Neural cell (in vitro differentiated cells): ENCODE data around the gene ADK. TPM values are rescaled to one million over a fixed set of nuclear protein-coding genes. Genes with fewer than 3 reads are reported as not detected.

Experiments used
- H2AFZ ChIP-seq: fragments of 200-600, 300-800 bp; sonication (generic), shearing (Covaris generic); 2 replicates; pipeline ENCODE4 v1.6.0; 2014; ENCODE audit warnings: low read depth, mild to moderate bottlenecking, antibody characterized with exemption, low read length, moderate library complexity
- H3F3A ChIP-seq: fragments of 200-600 bp; shearing (Covaris generic); 2 replicates; pipeline ENCODE4 v1.6.1; 2016; ENCODE audit warnings: mild to moderate bottlenecking, moderate library complexity, mixed read lengths, antibody characterized with exemption, low read length; ENCODE audit not compliant: insufficient read depth, poor library complexity, severe bottlenecking
- H3K27ac ChIP-seq: fragments of 200-600, 300-800 bp; sonication (generic), shearing (Covaris generic); 2 replicates; pipeline ENCODE4 v1.5.1; 2014; ENCODE audit warnings: mild to moderate bottlenecking, low read length, moderate library complexity
- H3K27me3 ChIP-seq: fragments of 300-800, 200-600 bp; sonication (generic), shearing (Covaris generic); 2 replicates; pipeline ENCODE4 v1.6.0; 2014; ENCODE audit warnings: mild to moderate bottlenecking, low read depth, low read length, moderate library complexity; ENCODE audit not compliant: insufficient read depth
- H3K36me3 ChIP-seq: fragments of 300-800, 200-600 bp; sonication (generic), shearing (Covaris generic); 2 replicates; pipeline ENCODE4 v1.5.1; 2014; ENCODE audit warnings: mild to moderate bottlenecking, antibody characterized with exemption, low read length, moderate library complexity; ENCODE audit not compliant: insufficient read depth
- H3K4me2 ChIP-seq: fragments of 300-800, 200-600 bp; sonication (generic), shearing (Covaris generic); 2 replicates; pipeline ENCODE4 v1.6.0; 2014; ENCODE audit warnings: mild to moderate bottlenecking, low read length
- H3K4me3 ChIP-seq: fragments of 300-800, 200-600 bp; sonication (generic), shearing (Covaris generic); 2 replicates; pipeline ENCODE4 v1.5.1; 2014; ENCODE audit warnings: mild to moderate bottlenecking, low read length, moderate library complexity
- H3K79me2 ChIP-seq: fragments of 200-600 bp; shearing (Covaris generic); replicated peaks from 2 replicates; pipeline ENCODE4 v1.6.0; 2014; ENCODE audit warnings: mild to moderate bottlenecking, low read length, moderate library complexity; ENCODE audit not compliant: insufficient read depth
- H3K9ac ChIP-seq: fragments of 300-800, 200-600 bp; sonication (generic), shearing (Covaris generic); 2 replicates; pipeline ENCODE4 v1.6.1; 2016; ENCODE audit warnings: mild to moderate bottlenecking, low read length, mixed read lengths
- H3K9me2 ChIP-seq: fragments of 200-600 bp; shearing (Covaris generic); 2 replicates; pipeline ENCODE4 v1.6.1; 2016; ENCODE audit warnings: mild to moderate bottlenecking, low read length, mixed read lengths; ENCODE audit not compliant: insufficient read depth
- H3K9me3 ChIP-seq: fragments of 200-600, 300-800 bp; sonication (generic), shearing (Covaris generic); 2 replicates; pipeline ENCODE4 v1.6.1; 2016; ENCODE audit warnings: mild to moderate bottlenecking, mixed run types, low read length, moderate library complexity, mixed read lengths
- H4K20me1 ChIP-seq: fragments of 200-600 bp; shearing (Covaris generic); 2 replicates; pipeline ENCODE4 v1.6.1; 2016; ENCODE audit warnings: mild to moderate bottlenecking, mixed run types; ENCODE audit not compliant: insufficient read depth
- CTCF ChIP-seq: fragments of 450-650 bp; IDR thresholded peaks from 2 replicates; pipeline ENCODE4 v1.5.1; 2014; ENCODE audit warnings: antibody characterized with exemption, mild to moderate bottlenecking, moderate library complexity; ENCODE audit not compliant: poor library complexity, severe bottlenecking
- EP300 ChIP-seq: fragments of 450-650 bp; conservative IDR thresholded peaks from 2 replicates; pipeline ENCODE4 v1.6.1; 2014; ENCODE audit warnings: antibody characterized with exemption, mild to moderate bottlenecking, moderate library complexity; ENCODE audit not compliant: poor library complexity, severe bottlenecking
- EZH2 ChIP-seq: fragments of 200-600, 300-800 bp; shearing (Covaris generic), sonication (generic); IDR thresholded peaks from 2 replicates; pipeline ENCODE4 v1.6.1; 2014; ENCODE audit warnings: antibody characterized with exemption, low read length, borderline replicate concordance, mild to moderate bottlenecking; ENCODE audit not compliant: insufficient read depth, poor library complexity, severe bottlenecking
- MXI1 ChIP-seq: fragments of 450-650 bp; conservative IDR thresholded peaks from 2 replicates; pipeline ENCODE4 v1.6.1; 2014; ENCODE audit warnings: antibody characterized with exemption, mild to moderate bottlenecking; ENCODE audit not compliant: poor library complexity, severe bottlenecking
- POLR2AphosphoS5 ChIP-seq: IDR thresholded peaks from 2 replicates; pipeline ENCODE4 v1.6.1; 2012
- RAD21 ChIP-seq: fragments of 450-650 bp; conservative IDR thresholded peaks from 2 replicates; pipeline ENCODE4 v1.6.1; 2014; ENCODE audit warnings: antibody characterized with exemption, mild to moderate bottlenecking, moderate library complexity
- REST ChIP-seq: IDR thresholded peaks from 2 replicates; pipeline ENCODE4 v1.6.1; 2012; ENCODE audit warnings: borderline replicate concordance
- SMC3 ChIP-seq: fragments of 450-650 bp; conservative IDR thresholded peaks from 2 replicates; pipeline ENCODE4 v1.6.1; 2014; ENCODE audit warnings: antibody characterized with exemption, mild to moderate bottlenecking, moderate library complexity; ENCODE audit not compliant: poor library complexity
- TAF1 ChIP-seq: IDR thresholded peaks from 2 replicates; pipeline ENCODE4 v1.6.1; 2012; ENCODE audit warnings: low read depth
- polyA plus RNA-seq: library from polyadenylated mRNA; depleted of rRNA; stranded (reverse); fragments of >200 nt; gene quantifications from 2 replicates; pipeline ENCODE4 v1.2.3, GENCODE V29; 2014

ADK gene
- polyA plus RNA-seq, 1 donor from 2014 or later = 19.5 TPM

- Histone ChIP-seq H3K4me3 (no peak overlapping the region), H3K9ac (no peak overlapping the region), H3K9me3 (peaks cover 2% of the 10 kb centered on the region), H3K27me3 (no peaks in the 10 kb centered on the region), H3F3A (no peaks in the 10 kb centered on the region), H3K79me2 (no peaks in the 10 kb centered on the region), H3K27ac (no peak overlapping the region), H3K9me2 (no peaks in the 10 kb centered on the region), H3K36me3 (no peaks in the 10 kb centered on the region), H2AFZ (no peak overlapping the region), H3K4me2 (no peak overlapping the region), H4K20me1 (no peaks in the 10 kb centered on the region)
- no peak for TF ChIP-seq EZH2
- TF ChIP-seq RAD21 = no peak
- TF ChIP-seq POLR2AphosphoS5 = no peak
- TF ChIP-seq CTCF = no peak
- TF ChIP-seq MXI1 = no peak
- no peak for TF ChIP-seq SMC3
- TF ChIP-seq EP300 = no peak
- no peak for TF ChIP-seq REST
- TF ChIP-seq TAF1 = no peak
Observed at GRCh38 chr10:74486659-74487058, 335.6 kb downstream of the ADK start.

DNA sequence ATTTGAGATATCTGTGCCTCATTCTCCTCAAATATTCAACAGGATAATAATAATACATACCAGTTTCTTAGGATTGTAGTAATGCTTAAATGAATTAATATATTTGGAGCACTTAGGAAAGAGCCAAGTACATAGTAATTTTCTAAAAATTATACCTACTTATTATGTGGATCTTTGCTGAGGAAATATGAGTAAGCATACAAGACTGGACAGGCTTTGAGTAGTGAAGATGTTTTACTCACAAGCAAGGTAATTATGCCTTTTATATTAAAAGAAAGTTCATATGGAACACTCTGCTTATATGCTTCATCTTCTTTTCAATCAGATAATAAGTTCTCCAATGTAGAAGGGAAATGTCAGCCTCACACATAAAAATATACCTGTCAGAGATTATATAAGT lies 337.9 kb downstream of the ADK start:
- no peaks in the 10 kb centered on the region for H3K79me2 ChIP-seq
- no peak overlapping the region for H3K4me3 ChIP-seq
- no peak overlapping the region for H3K4me2 ChIP-seq
- H3K27me3 ChIP-seq = no peaks in the 10 kb centered on the region
- no peak overlapping the region for H3K9ac ChIP-seq
- H2AFZ ChIP-seq = no peak overlapping the region
- H3K36me3 ChIP-seq = no peaks in the 10 kb centered on the region
- no peaks in the 10 kb centered on the region for H4K20me1 ChIP-seq
- no peak overlapping the region for H3K27ac ChIP-seq
- H3K9me2 ChIP-seq = no peaks in the 10 kb centered on the region
- no peaks in the 10 kb centered on the region for H3K9me3 ChIP-seq
- TF ChIP-seq MXI1 (no peak), REST (no peak), CTCF (no peak), TAF1 (no peak), EP300 (no peak), RAD21 (no peak), POLR2AphosphoS5 (no peak), SMC3 (no peak), EZH2 (no peak)
- H3F3A ChIP-seq = no peaks in the 10 kb centered on the region
